Stimulated activated CD4-positive, alpha-beta T cell treated with anti-CD3 and anti-CD28 coated beads, Interleukin-12 subunit alpha, Interleukin-12 subunit beta, amount 100 ng/mL, for 24 hours (primary cell): Measurements from ENCODE around the gene LRRIQ4.

Source experiments
- DNase-seq, 2 experiments: peaks; one replicate each; pipeline ENCODE4 v3.0.0-alpha.2; 2020; ENCODE audit warnings: low read depth in 2 of 2

LRRIQ4 gene

DNA sequence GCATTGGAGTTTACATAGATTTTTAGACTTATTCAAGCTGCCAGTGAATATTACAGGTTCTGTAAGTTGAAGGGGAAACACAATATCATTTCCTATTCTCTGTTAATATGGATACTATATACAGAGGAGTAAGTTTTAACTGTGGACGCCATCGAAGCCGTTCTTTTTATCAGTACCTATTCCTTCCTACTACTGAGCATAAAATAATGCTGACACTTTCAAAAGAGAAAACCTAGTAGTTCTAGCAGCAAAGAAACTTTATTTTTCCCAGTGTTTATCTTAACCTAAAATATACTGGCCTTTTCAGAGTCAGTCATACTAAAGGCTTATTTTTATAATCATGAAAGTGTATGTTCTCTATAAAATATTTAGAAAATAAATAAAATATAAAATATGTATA lies 42.8 kb downstream of the LRRIQ4 start:
- DNase-seq: no peak

DNA sequence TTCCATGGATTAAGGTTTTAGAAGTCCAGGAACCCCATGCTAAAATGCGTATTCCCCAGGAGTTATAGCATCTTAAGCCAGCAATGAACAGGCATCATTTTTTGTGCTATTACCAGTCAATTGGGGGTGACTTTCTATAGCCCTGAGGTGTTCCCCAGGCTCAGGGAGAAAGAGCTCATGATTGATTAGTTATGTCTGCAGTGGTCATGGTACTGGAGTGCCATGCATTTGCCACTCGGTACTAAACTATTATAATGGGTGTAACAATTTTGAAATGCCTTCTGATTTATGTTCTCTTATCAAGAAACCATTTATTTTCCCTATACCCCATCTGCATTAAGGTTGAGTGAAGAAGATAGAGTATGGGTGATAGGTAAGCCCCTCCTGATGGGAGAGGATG lies 45.1 kb downstream of the LRRIQ4 start:
- DNase-seq: no peak

DNA sequence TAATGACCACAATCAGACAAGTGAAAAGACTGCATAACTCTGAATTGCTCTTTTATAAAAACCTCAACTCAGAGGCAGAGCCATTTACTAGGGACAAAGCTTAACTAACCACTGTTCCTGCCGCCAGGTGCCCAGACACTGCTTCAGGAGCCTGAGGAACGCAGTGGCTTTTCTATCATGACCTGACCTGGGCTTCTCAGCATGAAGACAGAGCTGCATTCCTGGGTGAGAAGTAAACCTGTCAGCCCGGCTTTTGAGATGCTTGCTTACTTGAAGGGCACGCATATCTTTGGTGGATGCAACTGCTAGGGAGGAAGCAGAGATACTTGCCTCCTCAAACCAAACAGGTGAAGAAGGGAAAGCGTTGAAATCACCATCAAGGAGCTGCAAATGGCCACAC lies 49.2 kb downstream of the LRRIQ4 start:
- DNase-seq: no peak

DNA sequence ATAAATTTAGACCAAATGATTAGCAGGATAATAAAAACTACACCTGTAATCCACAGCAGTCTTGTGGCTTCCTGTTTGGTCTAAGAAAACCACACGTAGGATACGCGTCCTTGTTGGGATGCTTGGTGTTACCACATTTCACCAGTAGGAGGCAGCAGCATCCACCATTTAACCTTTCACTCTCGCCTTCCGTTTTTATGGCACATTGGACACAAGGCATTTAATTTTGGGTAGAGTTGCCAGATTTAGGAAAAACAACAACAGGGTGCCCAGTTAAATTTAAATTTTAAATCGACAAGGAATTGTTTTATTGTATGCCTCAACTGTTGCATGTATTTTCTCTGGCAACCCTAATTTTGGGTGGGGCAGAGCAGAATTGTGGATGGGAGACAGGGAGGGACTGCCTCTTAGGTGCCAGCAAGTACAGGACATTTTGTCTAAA lies 50.8 kb downstream of the LRRIQ4 start:
- DNase-seq: peak; percentile 34 to 70

DNA sequence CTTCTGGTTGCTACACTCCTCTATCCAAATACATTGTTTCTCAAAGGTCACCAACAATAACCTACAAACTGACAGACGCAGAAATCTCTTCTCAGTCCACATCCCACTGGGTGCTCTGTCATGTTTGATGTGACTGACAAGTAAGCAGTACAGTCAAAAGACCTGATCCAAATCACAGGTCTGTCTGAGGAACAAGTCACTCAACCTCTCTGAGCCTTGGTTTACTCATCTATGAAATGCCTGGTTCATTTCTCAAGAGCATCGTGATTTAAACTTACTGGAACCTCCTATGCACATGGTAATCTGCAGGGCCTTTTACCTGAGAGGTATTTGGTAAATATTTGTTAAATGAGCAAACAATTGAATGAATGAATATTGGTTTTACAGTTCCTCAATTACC lies 51.6 kb downstream of the LRRIQ4 start:
- no peak for DNase-seq

DNA sequence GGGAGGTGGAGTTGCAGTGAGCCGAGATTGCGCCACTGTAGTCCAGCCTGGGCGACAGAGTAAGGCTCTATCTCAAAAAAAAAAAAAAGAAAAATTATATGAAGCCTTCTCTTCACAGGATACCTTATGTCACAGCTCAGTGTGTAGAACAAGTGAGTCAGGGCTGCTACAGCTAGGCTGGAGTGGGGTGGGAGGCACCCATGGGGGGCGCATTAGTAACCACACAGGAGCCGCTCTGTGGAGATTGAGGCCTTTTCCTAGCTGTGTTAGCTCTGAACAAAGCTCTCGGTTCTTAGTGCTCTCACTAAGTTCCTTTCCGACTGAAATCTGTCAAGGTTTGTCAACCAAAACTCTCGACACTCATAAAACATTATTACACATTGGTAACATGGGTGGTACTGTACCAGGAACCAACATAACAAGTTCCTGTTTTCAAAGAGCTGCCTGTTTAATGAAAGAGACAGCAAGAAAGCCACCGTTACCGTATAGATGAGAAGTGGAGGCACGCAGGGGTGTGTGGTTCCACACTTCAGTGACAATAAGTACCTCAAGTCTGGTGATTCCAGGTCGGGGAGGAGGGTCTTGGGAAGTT lies 52.6 kb downstream of the LRRIQ4 start:
- no peak for DNase-seq

DNA sequence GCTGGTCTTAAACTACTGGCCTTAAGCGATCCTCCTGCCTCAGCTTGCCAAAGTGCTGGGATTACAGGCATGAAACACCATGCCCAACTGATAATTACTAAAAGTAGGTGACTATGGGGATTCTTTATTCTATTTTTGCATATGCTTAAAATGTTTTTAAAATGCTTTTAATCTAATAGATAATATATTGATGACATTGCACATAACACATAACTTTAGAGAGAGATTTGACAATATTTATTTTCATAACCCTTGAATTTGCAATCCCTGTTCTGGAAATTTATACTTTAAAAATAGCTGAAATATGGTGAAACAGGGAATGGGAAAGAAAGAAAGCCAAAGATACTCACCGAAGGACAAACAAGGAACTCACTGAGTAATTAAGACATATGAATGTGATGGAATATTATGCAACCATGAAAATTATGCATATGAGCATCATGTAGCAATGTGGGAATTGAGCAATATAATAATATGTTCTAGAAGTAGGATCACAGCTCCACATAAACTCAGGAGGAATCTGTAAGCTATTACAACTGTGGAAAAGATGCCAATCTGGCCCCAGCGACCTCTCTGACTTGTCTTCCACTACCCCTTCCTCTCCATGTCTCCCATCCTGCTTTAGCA lies 55.0 kb downstream of the LRRIQ4 start:
- DNase-seq: no peak

DNA sequence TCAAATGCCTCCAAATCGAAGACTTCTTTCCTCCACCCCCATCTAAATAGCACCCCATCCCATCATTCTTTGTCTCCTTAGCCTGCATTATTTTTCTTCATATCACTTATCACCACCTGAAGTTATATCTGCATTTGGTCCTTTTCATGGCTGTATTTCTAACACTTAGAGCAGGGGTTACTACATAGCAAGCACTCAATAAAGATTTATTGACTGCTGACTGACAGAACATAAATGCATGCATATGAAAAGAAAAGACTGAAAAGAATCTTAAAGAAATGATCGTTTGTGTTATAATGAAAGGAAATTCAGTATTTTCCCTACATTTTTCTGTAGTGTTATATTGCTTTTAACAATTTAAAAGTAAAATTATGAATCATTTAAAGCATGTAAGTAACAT lies 55.7 kb downstream of the LRRIQ4 start:
- DNase-seq: no peak

DNA sequence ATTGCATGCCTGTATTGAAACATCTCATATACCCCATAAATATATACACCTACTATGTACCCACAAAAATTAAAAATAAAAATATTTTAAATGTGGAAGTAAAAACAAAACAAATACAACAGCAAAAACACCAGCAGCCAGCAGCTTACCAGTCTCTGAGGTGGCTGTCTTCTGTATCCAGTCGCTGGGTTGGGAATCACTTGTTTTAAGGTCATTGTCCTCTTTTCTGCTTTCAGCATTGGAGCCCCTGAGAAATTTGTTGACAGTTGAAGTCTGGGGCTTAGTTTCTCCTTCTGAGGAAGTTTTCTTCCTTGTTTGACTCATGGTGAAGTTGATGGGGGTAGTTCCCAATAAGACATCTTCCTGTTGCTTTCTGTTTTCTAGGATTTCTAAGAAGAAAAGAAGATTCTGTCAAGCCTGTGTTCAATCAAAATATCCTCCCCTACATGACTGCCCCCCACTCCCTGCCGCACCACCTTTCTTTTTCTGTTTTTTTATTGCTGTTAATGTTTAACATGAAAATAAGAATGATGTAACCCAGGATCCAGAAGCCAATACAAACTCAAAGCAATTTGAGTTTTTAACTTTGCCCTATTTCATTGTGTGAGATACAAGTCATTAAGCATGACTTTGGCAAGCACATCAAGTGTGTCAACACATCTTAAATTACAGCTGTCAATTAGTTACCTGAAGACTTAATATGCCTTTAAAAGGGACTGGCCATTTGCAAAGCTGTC lies 57.0 kb downstream of the LRRIQ4 start, which contains the start of gene LRRC31:
TSS of gene LRRC31 (minus strand) at position 452 of the 737 bp plus-strand sequence. CDS start at position 324, 128 bp downstream.
- DNase-seq: no peak

DNA sequence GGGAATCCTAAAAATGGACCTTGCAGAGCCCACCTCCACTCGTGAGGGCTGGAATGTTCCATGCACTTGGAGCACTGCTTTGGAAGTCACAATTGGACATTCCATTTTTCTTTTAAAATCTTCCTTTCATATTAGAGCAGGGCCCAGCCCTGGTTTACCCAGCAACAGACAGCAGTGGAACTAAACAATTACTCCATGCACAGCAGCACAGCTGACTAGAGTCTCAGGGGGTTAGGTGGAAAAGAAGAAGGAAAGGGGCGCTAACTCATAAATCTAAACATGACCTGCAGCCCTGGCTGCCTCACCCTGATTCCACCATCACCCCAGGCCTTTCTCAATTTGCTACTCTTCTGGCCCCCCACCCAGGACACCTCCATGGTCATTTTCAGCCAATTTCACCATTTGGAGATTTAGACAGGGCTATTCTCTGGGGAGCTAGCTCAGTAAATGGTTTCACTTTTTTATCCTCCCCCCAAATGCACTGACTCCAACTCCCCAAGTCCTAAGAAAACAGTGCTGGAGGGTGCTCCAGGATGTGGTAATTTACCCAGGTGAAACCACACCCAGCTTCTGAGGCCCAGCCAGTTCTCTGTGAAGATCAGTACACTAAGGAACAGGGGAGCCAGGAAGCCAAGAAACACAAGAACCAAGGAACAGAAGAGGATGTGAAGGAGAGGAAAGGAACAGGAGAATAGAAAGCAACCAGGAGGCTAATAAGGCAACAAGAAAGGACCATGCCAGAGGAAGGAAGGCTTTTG lies 58.6 kb downstream of the LRRIQ4 start:
- DNase-seq: no peak

DNA sequence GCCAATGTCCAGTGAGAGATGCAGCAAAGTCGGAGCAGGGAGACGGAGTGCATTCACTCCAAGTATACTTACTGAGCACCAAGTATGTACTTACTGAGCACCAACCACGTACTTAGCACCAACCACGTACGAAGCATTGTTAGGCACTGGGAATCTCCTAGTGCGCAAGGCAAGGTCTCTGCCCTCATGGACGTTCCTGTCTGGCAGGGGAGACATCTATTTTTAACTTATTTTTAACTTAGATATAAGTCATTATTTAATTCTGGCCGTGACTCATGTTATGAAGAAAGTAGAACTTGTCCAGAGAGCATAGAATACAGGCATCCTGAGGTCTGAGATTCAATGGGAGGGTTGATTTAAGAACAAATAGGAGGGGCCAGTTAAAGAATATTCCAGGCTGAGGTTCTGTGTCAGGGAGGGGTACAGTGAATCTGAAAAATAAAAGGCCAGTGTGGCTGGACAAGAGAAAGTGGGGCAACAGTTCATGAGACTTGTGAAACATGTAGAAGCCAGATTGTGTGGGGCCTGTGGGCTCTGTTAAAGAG lies 66.4 kb downstream of the LRRIQ4 start:
- DNase-seq: no peak

DNA sequence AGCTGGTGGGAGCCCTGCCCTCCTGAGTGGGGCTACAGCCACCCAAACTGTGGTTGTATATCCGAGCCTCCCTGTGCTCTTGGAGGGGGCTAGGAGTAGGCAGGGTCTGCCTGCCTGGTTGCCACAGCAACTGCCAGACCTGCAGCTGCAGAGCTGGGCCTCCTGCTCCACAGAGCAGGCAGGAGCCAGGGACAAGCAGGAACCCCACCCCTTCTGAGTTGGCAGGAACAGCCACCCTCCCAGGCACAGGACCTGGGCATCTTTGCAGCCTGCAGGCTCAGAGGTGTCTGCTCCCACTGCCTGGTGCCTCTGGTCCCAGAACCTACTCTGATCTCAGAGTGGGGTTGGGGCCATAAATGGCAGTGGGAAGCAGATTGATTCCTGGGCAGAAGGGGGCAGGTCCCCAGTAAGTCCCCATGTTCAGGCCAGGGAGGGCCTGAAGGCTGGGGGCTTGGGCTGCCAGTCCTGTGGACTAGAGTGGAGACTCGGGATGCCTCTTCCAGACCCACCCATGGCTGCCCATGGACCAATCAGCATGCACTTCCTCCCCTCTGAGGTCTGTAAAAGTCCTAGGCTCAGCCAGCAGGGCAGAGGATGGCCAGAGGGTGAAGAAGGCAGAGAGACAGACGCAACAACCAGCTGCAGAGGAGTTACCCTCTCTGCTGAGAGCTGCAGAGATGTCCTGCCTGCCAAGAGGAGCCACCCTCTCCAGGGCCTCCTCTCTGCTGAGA lies 67.3 kb downstream of the LRRIQ4 start:
- no peak for DNase-seq

DNA sequence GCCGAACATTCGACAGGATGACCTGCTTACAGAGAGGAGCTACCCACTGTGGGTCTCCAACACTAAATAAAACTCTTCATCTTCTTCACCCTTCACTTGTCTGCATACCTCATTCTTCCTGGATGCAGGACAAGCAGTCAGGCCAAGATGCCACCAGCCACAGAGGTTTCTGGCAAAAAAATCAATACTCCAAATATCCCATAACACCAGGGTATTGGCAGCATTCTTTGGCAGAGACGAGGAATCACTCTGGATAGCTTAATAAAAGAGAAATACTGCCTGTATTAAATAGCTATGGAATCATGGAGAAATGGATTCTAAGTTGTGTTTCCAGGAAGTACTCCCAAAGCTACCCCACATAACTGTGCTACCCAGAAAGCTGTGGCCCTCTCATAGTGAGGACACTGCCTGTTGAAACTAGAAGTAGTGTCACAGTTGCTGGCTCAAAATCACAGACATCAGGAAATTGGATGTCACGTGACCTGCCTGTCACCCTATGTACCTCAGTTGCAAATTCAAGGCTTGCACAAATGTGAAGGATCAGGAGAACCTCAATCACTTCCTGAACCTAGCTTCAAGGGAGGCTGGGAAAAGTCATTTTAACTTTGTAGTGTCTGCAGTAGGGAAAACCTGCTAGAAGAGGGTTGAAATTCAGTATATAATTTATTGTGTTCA lies 68.0 kb downstream of the LRRIQ4 start:
- DNase-seq: no peak

DNA sequence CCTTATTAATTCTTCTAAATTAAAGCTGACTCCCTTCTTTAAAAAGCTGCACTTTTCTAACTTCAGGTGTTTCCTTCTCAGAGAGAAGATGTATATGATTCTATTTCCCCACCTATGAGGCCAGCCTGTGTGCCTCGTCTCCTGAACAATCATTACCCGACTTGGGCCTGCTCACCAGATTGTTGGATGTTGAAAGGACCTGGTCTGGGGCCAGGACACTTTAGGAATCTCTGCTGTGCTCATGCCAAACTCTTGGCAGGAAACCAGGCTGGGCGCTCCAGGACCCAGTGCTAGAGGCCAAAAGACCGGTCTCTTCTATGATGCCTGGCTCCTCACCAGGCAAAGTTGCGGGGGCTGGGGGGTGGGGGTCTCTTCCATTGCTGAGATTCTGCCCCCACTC lies 74.0 kb downstream of the LRRIQ4 start:
- DNase-seq: no peak
